Inferior parietal cortex (tissue), 1 donor: ENCODE data around the gene FCER2.

Experiments
- DNase-seq: peaks from one replicate; pipeline ENCODE4 v3.0.0-alpha.2; 2016; ENCODE audit errors: extremely low spot score

Gene FCER2

GRCh38 chr19:7677669-7678311, 24.1 kb downstream of the FCER2 start:
- no peak for DNase-seq

GRCh38 chr19:7676854-7677253, 25.1 kb downstream of the FCER2 start, which contains the start of gene MCEMP1:
TSS of gene MCEMP1 (plus strand) at chr19:7677090. CDS start at chr19:7677121, 31 bp downstream.
- no peak for DNase-seq

- no peak for DNase-seq
These were observed 25.6 kb downstream of the FCER2 start for GRCh38 chr19:7676376-7676775.

GRCh38 chr19:7674010-7675005, 27.6 kb downstream of the FCER2 start:
- peak; percentile 35 for DNase-seq

- no peak for DNase-seq
These were observed 29.4 kb downstream of the FCER2 start for GRCh38 chr19:7672522-7672921.

- no peak for DNase-seq
These were observed 31.1 kb downstream of the FCER2 start for GRCh38 chr19:7670790-7671189.

- DNase-seq = peak; percentile 17
These were observed 31.7 kb downstream of the FCER2 start for GRCh38 chr19:7670150-7670783.

GRCh38 chr19:7669641-7670040, 32.3 kb downstream of the FCER2 start:
- no peak for DNase-seq

GRCh38 chr19:7668842-7669241, 33.1 kb downstream of the FCER2 start, which contains the start of gene RETN:
TSS of gene RETN (plus strand) at chr19:7669049. CDS start at chr19:7669327, 278 bp downstream.
- DNase-seq = no peak

GRCh38 chr19:7665076-7665475, 36.9 kb downstream of the FCER2 start:
- DNase-seq = peak; percentile 68

GRCh38 chr19:7663706-7664105, 38.2 kb downstream of the FCER2 start:
- DNase-seq = no peak

GRCh38 chr19:7662657-7663056, 39.3 kb downstream of the FCER2 start:
- no peak for DNase-seq

GRCh38 chr19:7661744-7662538, 40.0 kb downstream of the FCER2 start:
- no peak for DNase-seq

- peak; percentile 53 for DNase-seq
These were observed 43.7 kb downstream of the FCER2 start for GRCh38 chr19:7658219-7658686.

- DNase-seq = no peak
These were observed 44.7 kb downstream of the FCER2 start for GRCh38 chr19:7657131-7657751.

- no peak for DNase-seq
These were observed 46.4 kb downstream of the FCER2 start for GRCh38 chr19:7655581-7655980.

GRCh38 chr19:7654401-7654800, 47.5 kb downstream of the FCER2 start:
- no peak for DNase-seq

- DNase-seq = peak; percentile 89
These were observed 49.8 kb downstream of the FCER2 start for GRCh38 chr19:7652061-7652641.

- no peak for DNase-seq
These were observed 51.8 kb downstream of the FCER2 start for GRCh38 chr19:7650148-7650547.

- DNase-seq = no peak
These were observed 53.5 kb downstream of the FCER2 start for GRCh38 chr19:7648265-7649014.
